ENCODE results near the gene SLF2. TPM values are rescaled to one million over a fixed set of nuclear protein-coding genes. Genes with fewer than 3 reads are reported as not detected.

SLF2 gene
- total RNA-seq, 1 experiment from 2014 or later = 14.3 TPM

GRCh38 chr10:100886963-100887362 is 25.8 kb upstream of the SLF2 start:
- no peaks in the 10 kb centered on the region for H3K9me3 Mint-ChIP-seq
- CTCF ChIA-PET = interaction anchor here (0.6 to 4.3 kb wide), 4 partner anchors 10 to 325 kb away, joined by 3 to 73 read pairs (median 3); no protein-coding TSS in a partner anchor
- no peak overlapping the region for H3K27ac Mint-ChIP-seq

GRCh38 chr10:100887761-100888296 is 24.9 kb upstream of the SLF2 start:
- ChIA-PET CTCF (interaction anchor here (0.7 to 4.3 kb wide), 27 partner anchors 9 to 371 kb away, joined by 3 to 73 read pairs (median 6); partner anchors contain the start of genes HIF1AN and SEMA4G), POLR2A (no interaction called here)
- Mint-ChIP-seq H3K4me3 (no peak overlapping the region), H3K36me3 (no peaks in the 10 kb centered on the region), H3K9me3 (peaks cover 6% of the 10 kb centered on the region), H3K27ac (no peak overlapping the region), H3K27me3 (ENCODE audit: low read depth) (peaks cover 6% of the 10 kb centered on the region; the same call in 1 of the 2 replicates), H3K4me1 (peaks cover 14% of the 10 kb centered on the region)
- DNase-seq (ENCODE audit: low spot score) (no peak), ATAC-seq (0 out of 2 replicates have a peak, but pooled peaks have one; percentile 43)
- TF ChIP-seq ZBTB43 (CRISPR knock-in tag; IDR thresholded peaks at IDR 0.05) (no peak), ZNF281 (CRISPR knock-in tag; IDR thresholded peaks at IDR 0.05) (no peak), MLX (CRISPR knock-in tag; IDR thresholded peaks at IDR 0.05) (no peak), PRDM15 (CRISPR knock-in tag; IDR thresholded peaks at IDR 0.05) (no peak), IRF1 (CRISPR knock-in tag; IDR thresholded peaks at IDR 0.05) (no peak), EMX1 (CRISPR knock-in tag; IDR thresholded peaks at IDR 0.05) (no peak), MAX (CRISPR knock-in tag; IDR thresholded peaks at IDR 0.05) (no peak), AFF4 (CRISPR knock-in tag; IDR thresholded peaks at IDR 0.05; ENCODE audit: borderline replicate concordance) (no peak), ZNF317 (CRISPR knock-in tag; IDR thresholded peaks at IDR 0.05; ENCODE audit: borderline replicate concordance, low read depth) (no peak), NFATC4 (CRISPR knock-in tag; IDR thresholded peaks at IDR 0.05) (no peak), PREB (CRISPR knock-in tag; IDR thresholded peaks at IDR 0.05; ENCODE audit: borderline replicate concordance) (no peak), MXD4 (CRISPR knock-in tag; IDR thresholded peaks at IDR 0.05; ENCODE audit: borderline replicate concordance) (no peak)

More at GRCh38 chr10:100886963-100887362, 25.8 kb upstream of the SLF2 start:
- Mint-ChIP-seq H3K4me3 (no peak overlapping the region), H3K36me3 (no peaks in the 10 kb centered on the region), H3K4me1 (peaks cover 14% of the 10 kb centered on the region), H3K27me3 (ENCODE audit: low read depth) (peaks cover 6% of the 10 kb centered on the region; the same call in 1 of the 2 replicates)
- POLR2A ChIA-PET = no interaction called here
- DNase-seq (ENCODE audit: low spot score) (no peak), ATAC-seq (no peak)
- TF ChIP-seq MXD4 (CRISPR knock-in tag; IDR thresholded peaks at IDR 0.05; ENCODE audit: borderline replicate concordance) = no peak
- TF ChIP-seq CREM (CRISPR knock-in tag; IDR thresholded peaks at IDR 0.05) = no peak

Data from WTC11 (cell line).